SK-N-SH (cell line): Measurements from ENCODE around the gene XAGE1B.
"Not testable (repeated sequence)": the region's sequence is repeated elsewhere in the genome, so short reads cannot be mapped to it uniquely, and the experiment has no call there.

ENCODE experiments used
- EP300 ChIP-seq, 2 experiments: IDR thresholded peaks; 2 replicates each; pipeline versions ENCODE4 v1.4.0 to v1.6.1; 2012; ENCODE audit warnings: borderline replicate concordance in 1 of 2, low read depth in 1 of 2, low read length in 1 of 2
- FOXM1 ChIP-seq: IDR thresholded peaks from 2 replicates; pipeline ENCODE4 v1.4.0; 2012; ENCODE audit warnings: low read depth, mild to moderate bottlenecking
- MXI1 ChIP-seq: IDR thresholded peaks from 2 replicates; pipeline ENCODE4 v1.6.1; 2012; ENCODE audit warnings: mild to moderate bottlenecking, low read depth, low read length, improper control_type of control experiment
- NRF1 ChIP-seq: IDR thresholded peaks from 2 replicates; pipeline ENCODE4 v1.6.1; 2012; ENCODE audit warnings: low read depth, mild to moderate bottlenecking, low read length
- TCF12 ChIP-seq: IDR thresholded peaks from 2 replicates; pipeline ENCODE4 v1.4.0; 2012
- TEAD4 ChIP-seq: IDR thresholded peaks from 2 replicates; pipeline ENCODE4 v1.4.0; 2012; ENCODE audit warnings: mild to moderate bottlenecking, borderline replicate concordance; ENCODE audit not compliant: insufficient read depth
- TF ChIP-seq, protein P1 (sequence below): IDR thresholded peaks from 2 replicates; pipeline ENCODE4 v1.4.0; 2012; ENCODE audit warnings: low read depth, borderline replicate concordance
- TF ChIP-seq, protein P2 (sequence below): IDR thresholded peaks from 2 replicates; pipeline ENCODE4 v1.4.0; 2012; ENCODE audit warnings: low read depth
- TF ChIP-seq, protein P3 (sequence below): fragments of 200-600 bp; sonication (generic); IDR thresholded peaks from 2 replicates; pipeline ENCODE4 v1.6.1; 2017; ENCODE audit warnings: antibody characterized with exemption, mild to moderate bottlenecking, moderate library complexity
- TF ChIP-seq, protein P4 (sequence below): IDR thresholded peaks from 2 replicates; pipeline ENCODE4; 2012
- TF ChIP-seq, protein P5 (sequence below): fragments of 150-350 bp; IDR thresholded peaks from 2 replicates; pipeline ENCODE4 v1.6.1; 2017; ENCODE audit warnings: antibody characterized with exemption, low read length, low read depth, borderline replicate concordance
- TF ChIP-seq, protein P6 (sequence below): IDR thresholded peaks from 2 replicates; pipeline ENCODE4 v1.6.1; 2012; ENCODE audit warnings: mild to moderate bottlenecking, low read depth, low read length, moderate library complexity

DNA sequence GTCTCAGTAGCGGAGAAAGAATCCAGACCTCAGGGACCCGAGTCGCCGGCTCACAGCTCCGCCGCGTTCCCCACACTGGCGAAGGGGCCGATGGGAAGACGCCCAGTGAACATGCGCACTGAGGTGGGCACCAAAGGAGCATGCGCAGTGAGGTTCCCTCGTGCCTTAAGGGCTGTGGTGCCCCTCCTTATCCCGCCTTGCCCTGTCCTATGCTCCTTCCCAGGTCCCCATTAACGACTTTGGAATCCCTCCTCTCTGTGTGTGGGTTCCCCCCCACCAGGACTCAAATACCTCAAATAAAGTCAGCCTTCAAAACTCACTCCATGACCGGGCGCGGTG lies at the start of gene XAGE1B:
- TF ChIP-seq, protein P1, sequence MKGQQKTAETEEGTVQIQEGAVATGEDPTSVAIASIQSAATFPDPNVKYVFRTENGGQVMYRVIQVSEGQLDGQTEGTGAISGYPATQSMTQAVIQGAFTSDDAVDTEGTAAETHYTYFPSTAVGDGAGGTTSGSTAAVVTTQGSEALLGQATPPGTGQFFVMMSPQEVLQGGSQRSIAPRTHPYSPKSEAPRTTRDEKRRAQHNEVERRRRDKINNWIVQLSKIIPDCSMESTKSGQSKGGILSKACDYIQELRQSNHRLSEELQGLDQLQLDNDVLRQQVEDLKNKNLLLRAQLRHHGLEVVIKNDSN, result not testable (repeated sequence)
- TF ChIP-seq, protein P2, sequence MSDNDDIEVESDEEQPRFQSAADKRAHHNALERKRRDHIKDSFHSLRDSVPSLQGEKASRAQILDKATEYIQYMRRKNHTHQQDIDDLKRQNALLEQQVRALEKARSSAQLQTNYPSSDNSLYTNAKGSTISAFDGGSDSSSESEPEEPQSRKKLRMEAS, result not testable (repeated sequence)
- TF ChIP-seq, protein P3, sequence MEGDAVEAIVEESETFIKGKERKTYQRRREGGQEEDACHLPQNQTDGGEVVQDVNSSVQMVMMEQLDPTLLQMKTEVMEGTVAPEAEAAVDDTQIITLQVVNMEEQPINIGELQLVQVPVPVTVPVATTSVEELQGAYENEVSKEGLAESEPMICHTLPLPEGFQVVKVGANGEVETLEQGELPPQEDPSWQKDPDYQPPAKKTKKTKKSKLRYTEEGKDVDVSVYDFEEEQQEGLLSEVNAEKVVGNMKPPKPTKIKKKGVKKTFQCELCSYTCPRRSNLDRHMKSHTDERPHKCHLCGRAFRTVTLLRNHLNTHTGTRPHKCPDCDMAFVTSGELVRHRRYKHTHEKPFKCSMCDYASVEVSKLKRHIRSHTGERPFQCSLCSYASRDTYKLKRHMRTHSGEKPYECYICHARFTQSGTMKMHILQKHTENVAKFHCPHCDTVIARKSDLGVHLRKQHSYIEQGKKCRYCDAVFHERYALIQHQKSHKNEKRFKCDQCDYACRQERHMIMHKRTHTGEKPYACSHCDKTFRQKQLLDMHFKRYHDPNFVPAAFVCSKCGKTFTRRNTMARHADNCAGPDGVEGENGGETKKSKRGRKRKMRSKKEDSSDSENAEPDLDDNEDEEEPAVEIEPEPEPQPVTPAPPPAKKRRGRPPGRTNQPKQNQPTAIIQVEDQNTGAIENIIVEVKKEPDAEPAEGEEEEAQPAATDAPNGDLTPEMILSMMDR, result not testable (repeated sequence)
- TF ChIP-seq FOXM1; MXI1; NRF1; TEAD4; EP300 (IDR thresholded peaks at IDR 0.05; ENCODE audit: borderline replicate concordance in 1 of 2, low read depth in 1 of 2, low read length in 1 of 2); TCF12: not testable (repeated sequence)
- TF ChIP-seq, protein P4, sequence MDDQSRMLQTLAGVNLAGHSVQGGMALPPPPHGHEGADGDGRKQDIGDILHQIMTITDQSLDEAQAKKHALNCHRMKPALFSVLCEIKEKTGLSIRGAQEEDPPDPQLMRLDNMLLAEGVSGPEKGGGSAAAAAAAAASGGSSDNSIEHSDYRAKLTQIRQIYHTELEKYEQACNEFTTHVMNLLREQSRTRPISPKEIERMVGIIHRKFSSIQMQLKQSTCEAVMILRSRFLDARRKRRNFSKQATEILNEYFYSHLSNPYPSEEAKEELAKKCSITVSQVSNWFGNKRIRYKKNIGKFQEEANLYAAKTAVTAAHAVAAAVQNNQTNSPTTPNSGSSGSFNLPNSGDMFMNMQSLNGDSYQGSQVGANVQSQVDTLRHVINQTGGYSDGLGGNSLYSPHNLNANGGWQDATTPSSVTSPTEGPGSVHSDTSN, result not testable (repeated sequence)
- TF ChIP-seq, protein P5, sequence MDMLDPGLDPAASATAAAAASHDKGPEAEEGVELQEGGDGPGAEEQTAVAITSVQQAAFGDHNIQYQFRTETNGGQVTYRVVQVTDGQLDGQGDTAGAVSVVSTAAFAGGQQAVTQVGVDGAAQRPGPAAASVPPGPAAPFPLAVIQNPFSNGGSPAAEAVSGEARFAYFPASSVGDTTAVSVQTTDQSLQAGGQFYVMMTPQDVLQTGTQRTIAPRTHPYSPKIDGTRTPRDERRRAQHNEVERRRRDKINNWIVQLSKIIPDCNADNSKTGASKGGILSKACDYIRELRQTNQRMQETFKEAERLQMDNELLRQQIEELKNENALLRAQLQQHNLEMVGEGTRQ, result not testable (repeated sequence)
- TF ChIP-seq, protein P6, sequence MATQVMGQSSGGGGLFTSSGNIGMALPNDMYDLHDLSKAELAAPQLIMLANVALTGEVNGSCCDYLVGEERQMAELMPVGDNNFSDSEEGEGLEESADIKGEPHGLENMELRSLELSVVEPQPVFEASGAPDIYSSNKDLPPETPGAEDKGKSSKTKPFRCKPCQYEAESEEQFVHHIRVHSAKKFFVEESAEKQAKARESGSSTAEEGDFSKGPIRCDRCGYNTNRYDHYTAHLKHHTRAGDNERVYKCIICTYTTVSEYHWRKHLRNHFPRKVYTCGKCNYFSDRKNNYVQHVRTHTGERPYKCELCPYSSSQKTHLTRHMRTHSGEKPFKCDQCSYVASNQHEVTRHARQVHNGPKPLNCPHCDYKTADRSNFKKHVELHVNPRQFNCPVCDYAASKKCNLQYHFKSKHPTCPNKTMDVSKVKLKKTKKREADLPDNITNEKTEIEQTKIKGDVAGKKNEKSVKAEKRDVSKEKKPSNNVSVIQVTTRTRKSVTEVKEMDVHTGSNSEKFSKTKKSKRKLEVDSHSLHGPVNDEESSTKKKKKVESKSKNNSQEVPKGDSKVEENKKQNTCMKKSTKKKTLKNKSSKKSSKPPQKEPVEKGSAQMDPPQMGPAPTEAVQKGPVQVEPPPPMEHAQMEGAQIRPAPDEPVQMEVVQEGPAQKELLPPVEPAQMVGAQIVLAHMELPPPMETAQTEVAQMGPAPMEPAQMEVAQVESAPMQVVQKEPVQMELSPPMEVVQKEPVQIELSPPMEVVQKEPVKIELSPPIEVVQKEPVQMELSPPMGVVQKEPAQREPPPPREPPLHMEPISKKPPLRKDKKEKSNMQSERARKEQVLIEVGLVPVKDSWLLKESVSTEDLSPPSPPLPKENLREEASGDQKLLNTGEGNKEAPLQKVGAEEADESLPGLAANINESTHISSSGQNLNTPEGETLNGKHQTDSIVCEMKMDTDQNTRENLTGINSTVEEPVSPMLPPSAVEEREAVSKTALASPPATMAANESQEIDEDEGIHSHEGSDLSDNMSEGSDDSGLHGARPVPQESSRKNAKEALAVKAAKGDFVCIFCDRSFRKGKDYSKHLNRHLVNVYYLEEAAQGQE, result not testable (repeated sequence)
